HepG2 (cell line): Measurements from ENCODE around the gene SERPINB7. TPM values are rescaled to one million over a fixed set of nuclear protein-coding genes. Genes with fewer than 3 reads are reported as not detected.

Experiments used
- ATAC-seq: fragments of 200-7000 bp; cut with Tn5 transposase; 3 replicates; pipeline ENCODE4 v1.9.1; 2020; ENCODE audit warnings: mild to moderate bottlenecking, moderate library complexity
- BruUV-seq: library from RNA; stranded (reverse); fragments of 400-500 nt; replicated peaks from 2 replicates; lab custom pipeline; 2021; lab: Mats Ljungman, UMichigan
- CTCF ChIA-PET: fragments of 300-600 bp; formaldehyde crosslinking; extraction: SDS; loops from one replicate; lab custom pipeline; 2021; ENCODE audit warnings: low total read pairs, inconsistent platforms, low intra/inter-chr PET ratio; lab: Yijun Ruan, JAX
- POLR2A ChIA-PET: fragments of 350-600 bp; sonication (Branson Sonifier 250); formaldehyde crosslinking; loops from one replicate; lab custom pipeline; 2020; ENCODE audit warnings: antibody characterized with exemption, inconsistent platforms; lab: Yijun Ruan, JAX
- DNase-seq: peaks from one replicate; pipeline ENCODE4 v3.0.0-alpha.2; 2015; ENCODE audit warnings: low spot score
- FAIRE-seq: peaks from 3 replicates; lab custom pipeline; 2011; peaks lifted over from hg19 to GRCh38; lab: Jason Lieb, UNC
- H2AFZ ChIP-seq: one replicate; pipeline ENCODE4 v1.6.1; 2011; ENCODE audit warnings: low read length, inconsistent platforms
- H3K27ac ChIP-seq: fragments of 300-600 bp; 3 replicates; pipeline ENCODE4 v1.8.0; 2011; ENCODE audit warnings: mixed run types, mild to moderate bottlenecking, mixed read lengths, low read length, inconsistent platforms; ENCODE audit not compliant: insufficient read depth; ENCODE audit errors: extremely low read length
- H3K27me3 ChIP-seq, 2 experiments: fragments of 200-600 bp in 1 of 2; 2 replicates in 1 of 2; 3 replicates in 1 of 2; pipeline versions ENCODE4 v1.6.0 to v1.8.0; 2011; ENCODE audit warnings: low read length in 2 of 2, mild to moderate bottlenecking in 2 of 2, moderate library complexity in 2 of 2, inconsistent platforms in 1 of 2; ENCODE audit not compliant: insufficient read depth in 2 of 2, control insufficient read depth in 1 of 2
- H3K36me3 ChIP-seq, 2 experiments: fragments of 200-600 bp in 1 of 2; replicated peaks in 1 of 2; 2 replicates in 1 of 2; 3 replicates in 1 of 2; pipeline versions ENCODE4 v1.5.1 to v1.8.0; 2011; ENCODE audit warnings: low read length in 2 of 2, inconsistent platforms in 1 of 2; ENCODE audit not compliant: insufficient read depth in 2 of 2, control insufficient read depth in 1 of 2
- H3K4me1 ChIP-seq: 2 replicates; pipeline ENCODE4 v1.5.1; 2012; ENCODE audit warnings: low read length, inconsistent platforms; ENCODE audit not compliant: insufficient read depth
- H3K4me2 ChIP-seq: 2 replicates; pipeline ENCODE4 v1.6.0; 2011; ENCODE audit warnings: low read depth, low read length, inconsistent platforms
- H3K4me3 ChIP-seq, 3 experiments: fragments of 200-600 bp in 1 of 3; sonication (generic), shearing (Covaris generic) in 1 of 3; replicated peaks in 1 of 3; 2 replicates each; pipeline ENCODE4 v1.5.1; 2011 to 2016; ENCODE audit warnings: low read length in 3 of 3, inconsistent platforms in 2 of 3, low read depth in 2 of 3, mild to moderate bottlenecking in 2 of 3, control low read depth in 1 of 3, mixed read lengths in 1 of 3; ENCODE audit not compliant: insufficient read depth in 1 of 3
- H3K79me2 ChIP-seq: one replicate; pipeline ENCODE4 v1.6.1; 2011; ENCODE audit warnings: low read length, inconsistent platforms; ENCODE audit not compliant: insufficient read depth
- H3K9ac ChIP-seq: 2 replicates; pipeline ENCODE4 v1.6.0; 2011; ENCODE audit warnings: mild to moderate bottlenecking, low read depth, low read length, inconsistent platforms; ENCODE audit not compliant: insufficient read depth
- H3K9me3 ChIP-seq: 2 replicates; pipeline ENCODE4 v1.5.1; 2012; ENCODE audit warnings: mild to moderate bottlenecking, low read length
- H4K20me1 ChIP-seq: 2 replicates; pipeline ENCODE4 v1.6.0; 2011; ENCODE audit warnings: inconsistent platforms, mild to moderate bottlenecking, low read length, moderate library complexity; ENCODE audit not compliant: insufficient read depth
- CEBPB ChIP-seq: IDR thresholded peaks from 2 replicates; pipeline ENCODE4 v1.6.1; 2011; ENCODE audit warnings: low read depth, low read length, improper control_type of control experiment, borderline replicate concordance
- CENPT ChIP-seq: sonication (generic); formaldehyde crosslinking; IDR thresholded peaks from 2 replicates; pipeline ENCODE4 v1.8.0; 2022; ENCODE audit warnings: low read depth, mild to moderate bottlenecking, moderate library complexity, missing genetic modification reagents
- PLRG1 ChIP-seq: fragments of 450-650 bp; conservative IDR thresholded peaks from 2 replicates; pipeline ENCODE4 v1.6.1; 2016
- REXO4 ChIP-seq: sonication (generic); formaldehyde crosslinking; IDR thresholded peaks from 2 replicates; pipeline ENCODE4 v1.8.0; 2022; ENCODE audit warnings: missing genetic modification reagents, mild to moderate bottlenecking, borderline replicate concordance
- SNAPC2 ChIP-seq: sonication (generic); formaldehyde crosslinking; IDR thresholded peaks from 2 replicates; pipeline ENCODE4 v1.8.1; 2022; ENCODE audit warnings: mild to moderate bottlenecking, missing genetic modification reagents
- SP4 ChIP-seq: sonication (generic); formaldehyde crosslinking; IDR thresholded peaks from 2 replicates; pipeline ENCODE4 v1.8.1; 2023; ENCODE audit warnings: mild to moderate bottlenecking, missing genetic modification reagents
- SP5 ChIP-seq: IDR thresholded peaks from 2 replicates; pipeline ENCODE4 v1.6.1; 2016; ENCODE audit warnings: low read depth, borderline replicate concordance
- ZNF30 ChIP-seq: sonication (generic); formaldehyde crosslinking; IDR thresholded peaks from 2 replicates; pipeline ENCODE4 v1.5.0; 2020; ENCODE audit warnings: mild to moderate bottlenecking, missing genetic modification reagents
- ZNF83 ChIP-seq: sonication (generic); formaldehyde crosslinking; IDR thresholded peaks from 2 replicates; pipeline ENCODE4 v1.4.0; 2020; ENCODE audit warnings: missing genetic modification reagents, mild to moderate bottlenecking, borderline replicate concordance
- WGBS: methylation state at CpG from one replicate; pipeline ENCODE4 v1.1.6; 2017; ENCODE audit warnings: low lambda C conversion rate; 5-methylcytosine and 5-hydroxymethylcytosine counted together
- in situ Hi-C: cut with HindIII; loops from 2 replicates; pipeline ENCODE4 v1.10.0; 2017; ENCODE audit warnings: low pct_unique_long_range_greater_than_20kb; ENCODE audit not compliant: extremely low pct_ligation_motif_present
- intact Hi-C: fragments of 100-400 bp; cut with micrococcal nuclease; formaldehyde crosslinking; loops from one replicate; pipeline ENCODE4 v1.10.0; 2022; ENCODE audit not compliant: unreplicated experiment
- polyA plus RNA-seq, 8 experiments: library from polyadenylated mRNA; depleted of rRNA in 3 of 8; stranded (reverse) in 7 of 8; unstranded in 1 of 8; fragments of >200 nt; fragmentation: Illumina TruSeq in 4 of 8; extraction: Trizol in 4 of 8; gene quantifications; 2 replicates each; pipeline versions ENCODE4 v1.2.1 to v1.2.3, GENCODE V29; 2011 to 2016; ENCODE audit warnings: low read depth in 4 of 8, missing spikeins in 1 of 8, mixed read lengths in 1 of 8; ENCODE audit not compliant: insufficient read depth in 1 of 8
- total RNA-seq, 5 experiments: library from RNA; depleted of rRNA; stranded (reverse); fragments of >200 nt; fragmentation: Illumina TruSeq; extraction: Trizol; gene quantifications; 2 replicates each; pipeline ENCODE4 v1.2.3, GENCODE V29; 2016; ENCODE audit warnings: low read depth in 1 of 5
- TF ChIP-seq, protein P1 (sequence below): sonication (generic); formaldehyde crosslinking; conservative IDR thresholded peaks from 2 replicates; pipeline ENCODE4 v1.4.0; 2020; ENCODE audit warnings: missing genetic modification reagents
- TF ChIP-seq, protein P2 (sequence below): sonication (generic); formaldehyde crosslinking; IDR thresholded peaks from 2 replicates; pipeline ENCODE4 v1.5.1; 2020; ENCODE audit warnings: mild to moderate bottlenecking, missing genetic modification reagents
- TF ChIP-seq, protein P3 (sequence below): sonication (generic); formaldehyde crosslinking; IDR thresholded peaks from 2 replicates; pipeline ENCODE4 v1.4.0; 2020; ENCODE audit warnings: missing genetic modification reagents, mild to moderate bottlenecking, borderline replicate concordance
- TF ChIP-seq, protein P4 (sequence below): sonication (generic); formaldehyde crosslinking; IDR thresholded peaks from 2 replicates; pipeline ENCODE4 v1.5.1; 2020; ENCODE audit warnings: missing genetic modification reagents, mild to moderate bottlenecking, borderline replicate concordance
- TF ChIP-seq, protein P5 (sequence below): sonication (generic); formaldehyde crosslinking; IDR thresholded peaks from 2 replicates; pipeline ENCODE4 v1.4.0; 2020; ENCODE audit warnings: missing genetic modification reagents

The SERPINB7 gene
- total and polyA plus RNA-seq, 2 of the 13 experiments (the other 11 are each of a cell fraction or from before 2014, with no cell fraction given) = not detected

DNA sequence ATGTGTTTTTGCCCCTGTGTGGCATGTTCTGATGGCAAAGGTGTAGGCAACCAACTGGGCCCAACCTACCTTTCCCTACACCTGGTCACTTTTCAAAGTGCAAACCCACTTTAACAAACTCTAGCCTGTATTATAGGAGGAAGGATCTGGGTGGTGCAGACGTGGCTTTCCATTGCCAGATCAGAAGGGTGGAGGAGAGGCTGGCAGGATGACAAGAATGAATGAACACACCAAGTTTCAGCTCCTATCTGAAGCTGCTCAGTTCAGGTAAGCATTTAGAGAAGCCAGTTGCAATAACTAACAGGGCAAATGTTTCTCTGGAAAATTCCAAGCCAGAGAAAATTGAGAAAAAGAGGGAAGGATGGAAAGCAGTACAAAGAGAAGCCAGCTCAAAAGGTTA lies 707 bp upstream of the SERPINB7 start (continued):
- no peak for TF ChIP-seq PLRG1
- TF ChIP-seq CEBPB = no peak
- TF ChIP-seq, protein P1, sequence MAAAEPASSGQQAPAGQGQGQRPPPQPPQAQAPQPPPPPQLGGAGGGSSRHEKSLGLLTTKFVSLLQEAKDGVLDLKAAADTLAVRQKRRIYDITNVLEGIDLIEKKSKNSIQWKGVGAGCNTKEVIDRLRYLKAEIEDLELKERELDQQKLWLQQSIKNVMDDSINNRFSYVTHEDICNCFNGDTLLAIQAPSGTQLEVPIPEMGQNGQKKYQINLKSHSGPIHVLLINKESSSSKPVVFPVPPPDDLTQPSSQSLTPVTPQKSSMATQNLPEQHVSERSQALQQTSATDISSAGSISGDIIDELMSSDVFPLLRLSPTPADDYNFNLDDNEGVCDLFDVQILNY (CRISPR knock-in tag) = no peak
- TF ChIP-seq ZNF83 (CRISPR knock-in tag) = no peak

DNA sequence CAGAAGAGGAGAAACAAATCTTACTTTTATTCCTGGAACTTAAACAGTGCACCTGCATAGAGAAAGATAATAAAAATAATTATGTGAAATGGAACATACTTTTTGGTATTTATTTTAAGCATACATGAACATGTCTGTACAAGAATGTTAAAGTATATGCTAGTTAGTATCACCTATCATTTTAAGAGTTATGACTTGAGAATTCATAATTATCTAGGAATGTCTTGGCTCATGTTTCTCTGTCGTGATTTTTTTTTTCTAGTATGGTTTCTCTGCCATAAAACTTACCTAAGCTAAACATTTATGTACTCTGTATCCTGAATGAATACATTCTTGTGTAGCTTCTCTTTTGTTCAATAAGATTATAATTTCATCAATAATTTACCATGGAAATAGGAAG lies 4.2 kb downstream of the SERPINB7 start:
- CTCF ChIA-PET = no interaction called here
- no peak for ATAC-seq
- H3K9ac ChIP-seq = no peak overlapping the region
- 3% methylated on average over 1 of the region's 1 CpG for WGBS
- no TSS peak for BruUV-seq
- H3K27ac ChIP-seq = no peak overlapping the region
- FAIRE-seq = no peak
- H3K27me3 ChIP-seq = no peaks in the 10 kb centered on the region
- no peak overlapping the region for H3K4me2 ChIP-seq
- TF ChIP-seq, protein P2, sequence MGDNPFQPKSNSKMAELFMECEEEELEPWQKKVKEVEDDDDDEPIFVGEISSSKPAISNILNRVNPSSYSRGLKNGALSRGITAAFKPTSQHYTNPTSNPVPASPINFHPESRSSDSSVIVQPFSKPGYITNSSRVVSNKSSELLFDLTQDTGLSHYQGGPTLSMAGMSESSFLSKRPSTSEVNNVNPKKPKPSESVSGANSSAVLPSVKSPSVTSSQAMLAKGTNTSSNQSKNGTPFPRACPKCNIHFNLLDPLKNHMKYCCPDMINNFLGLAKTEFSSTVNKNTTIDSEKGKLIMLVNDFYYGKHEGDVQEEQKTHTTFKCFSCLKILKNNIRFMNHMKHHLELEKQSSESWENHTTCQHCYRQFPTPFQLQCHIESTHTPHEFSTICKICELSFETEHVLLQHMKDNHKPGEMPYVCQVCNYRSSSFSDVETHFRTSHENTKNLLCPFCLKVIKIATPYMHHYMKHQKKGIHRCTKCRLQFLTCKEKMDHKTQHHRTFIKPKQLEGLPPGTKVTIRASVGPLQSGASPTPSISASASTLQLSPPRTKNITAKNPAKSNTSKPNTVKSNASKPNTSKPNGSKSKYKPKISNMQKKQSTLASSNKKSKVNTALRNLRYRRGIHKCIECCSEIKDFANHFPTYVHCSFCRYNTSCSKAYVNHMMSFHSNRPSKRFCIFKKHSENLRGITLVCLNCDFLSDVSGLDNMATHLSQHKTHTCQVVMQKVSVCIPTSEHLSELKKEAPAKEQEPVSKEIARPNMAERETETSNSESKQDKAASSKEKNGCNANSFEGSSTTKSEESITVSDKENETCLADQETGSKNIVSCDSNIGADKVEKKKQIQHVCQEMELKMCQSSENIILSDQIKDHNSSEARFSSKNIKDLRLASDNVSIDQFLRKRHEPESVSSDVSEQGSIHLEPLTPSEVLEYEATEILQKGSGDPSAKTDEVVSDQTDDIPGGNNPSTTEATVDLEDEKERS (CRISPR knock-in tag) = no peak
- TF ChIP-seq, protein P3, sequence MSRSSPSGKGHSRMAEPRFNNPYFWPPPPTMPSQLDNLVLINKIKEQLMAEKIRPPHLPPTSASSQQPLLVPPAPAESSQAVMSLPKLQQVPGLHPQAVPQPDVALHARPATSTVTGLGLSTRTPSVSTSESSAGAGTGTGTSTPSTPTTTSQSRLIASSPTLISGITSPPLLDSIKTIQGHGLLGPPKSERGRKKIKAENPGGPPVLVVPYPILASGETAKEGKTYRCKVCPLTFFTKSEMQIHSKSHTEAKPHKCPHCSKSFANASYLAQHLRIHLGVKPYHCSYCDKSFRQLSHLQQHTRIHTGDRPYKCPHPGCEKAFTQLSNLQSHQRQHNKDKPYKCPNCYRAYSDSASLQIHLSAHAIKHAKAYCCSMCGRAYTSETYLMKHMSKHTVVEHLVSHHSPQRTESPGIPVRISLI (CRISPR knock-in tag) = no peak
- no peak for TF ChIP-seq ZNF30 (CRISPR knock-in tag)
- no peak for TF ChIP-seq SP4 (CRISPR knock-in tag)
- no peak for TF ChIP-seq CENPT
- TF ChIP-seq SNAPC2 (CRISPR knock-in tag) = no peak
- TF ChIP-seq, protein P4, sequence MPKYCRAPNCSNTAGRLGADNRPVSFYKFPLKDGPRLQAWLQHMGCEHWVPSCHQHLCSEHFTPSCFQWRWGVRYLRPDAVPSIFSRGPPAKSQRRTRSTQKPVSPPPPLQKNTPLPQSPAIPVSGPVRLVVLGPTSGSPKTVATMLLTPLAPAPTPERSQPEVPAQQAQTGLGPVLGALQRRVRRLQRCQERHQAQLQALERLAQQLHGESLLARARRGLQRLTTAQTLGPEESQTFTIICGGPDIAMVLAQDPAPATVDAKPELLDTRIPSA (CRISPR knock-in tag) = no peak
- TF ChIP-seq, protein P5, sequence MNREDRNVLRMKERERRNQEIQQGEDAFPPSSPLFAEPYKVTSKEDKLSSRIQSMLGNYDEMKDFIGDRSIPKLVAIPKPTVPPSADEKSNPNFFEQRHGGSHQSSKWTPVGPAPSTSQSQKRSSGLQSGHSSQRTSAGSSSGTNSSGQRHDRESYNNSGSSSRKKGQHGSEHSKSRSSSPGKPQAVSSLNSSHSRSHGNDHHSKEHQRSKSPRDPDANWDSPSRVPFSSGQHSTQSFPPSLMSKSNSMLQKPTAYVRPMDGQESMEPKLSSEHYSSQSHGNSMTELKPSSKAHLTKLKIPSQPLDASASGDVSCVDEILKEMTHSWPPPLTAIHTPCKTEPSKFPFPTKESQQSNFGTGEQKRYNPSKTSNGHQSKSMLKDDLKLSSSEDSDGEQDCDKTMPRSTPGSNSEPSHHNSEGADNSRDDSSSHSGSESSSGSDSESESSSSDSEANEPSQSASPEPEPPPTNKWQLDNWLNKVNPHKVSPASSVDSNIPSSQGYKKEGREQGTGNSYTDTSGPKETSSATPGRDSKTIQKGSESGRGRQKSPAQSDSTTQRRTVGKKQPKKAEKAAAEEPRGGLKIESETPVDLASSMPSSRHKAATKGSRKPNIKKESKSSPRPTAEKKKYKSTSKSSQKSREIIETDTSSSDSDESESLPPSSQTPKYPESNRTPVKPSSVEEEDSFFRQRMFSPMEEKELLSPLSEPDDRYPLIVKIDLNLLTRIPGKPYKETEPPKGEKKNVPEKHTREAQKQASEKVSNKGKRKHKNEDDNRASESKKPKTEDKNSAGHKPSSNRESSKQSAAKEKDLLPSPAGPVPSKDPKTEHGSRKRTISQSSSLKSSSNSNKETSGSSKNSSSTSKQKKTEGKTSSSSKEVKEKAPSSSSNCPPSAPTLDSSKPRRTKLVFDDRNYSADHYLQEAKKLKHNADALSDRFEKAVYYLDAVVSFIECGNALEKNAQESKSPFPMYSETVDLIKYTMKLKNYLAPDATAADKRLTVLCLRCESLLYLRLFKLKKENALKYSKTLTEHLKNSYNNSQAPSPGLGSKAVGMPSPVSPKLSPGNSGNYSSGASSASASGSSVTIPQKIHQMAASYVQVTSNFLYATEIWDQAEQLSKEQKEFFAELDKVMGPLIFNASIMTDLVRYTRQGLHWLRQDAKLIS (CRISPR knock-in tag) = no peak
- no peak for TF ChIP-seq REXO4 (CRISPR knock-in tag)
- TF ChIP-seq SP5 = no peak
- in situ Hi-C loops = no loop called here
- DNase-seq = no peak
- H3K4me1 ChIP-seq = no peaks in the 10 kb centered on the region
- no peaks in the 10 kb centered on the region for H4K20me1 ChIP-seq
- H3K36me3 ChIP-seq = no peaks in the 10 kb centered on the region
- intact Hi-C loops = no loop called here
- no peaks in the 10 kb centered on the region for H3K79me2 ChIP-seq
- POLR2A ChIA-PET = no interaction called here
- H3K4me3 ChIP-seq = no peak overlapping the region
- no peak overlapping the region for H2AFZ ChIP-seq
- H3K9me3 ChIP-seq = no peaks in the 10 kb centered on the region
